GM23248 (cell line): ENCODE data around the gene ARSA. TPM values are rescaled to one million over a fixed set of nuclear protein-coding genes. Genes with fewer than 3 reads are reported as not detected.

Source experiments
- DNase-seq: peaks from one replicate; pipeline ENCODE4 v3.0.0-alpha.2; 2015
- H2AFZ ChIP-seq: fragments of 200-600 bp; sonication (generic); 2 replicates; pipeline ENCODE4 v1.6.1; 2016; ENCODE audit warnings: antibody characterized with exemption
- H3F3A ChIP-seq: fragments of 200-600 bp; sonication (generic); 2 replicates; pipeline ENCODE4 v1.6.1; 2016; ENCODE audit warnings: mild to moderate bottlenecking, antibody characterized with exemption, mixed run types; ENCODE audit not compliant: insufficient read depth
- H3K27ac ChIP-seq: fragments of 200-600 bp; sonication (generic); 2 replicates; pipeline ENCODE4 v1.5.1; 2016; ENCODE audit warnings: mild to moderate bottlenecking
- H3K27me3 ChIP-seq: fragments of 200-600 bp; sonication (generic); replicated peaks from 2 replicates; pipeline ENCODE4 v1.6.1; 2016; ENCODE audit warnings: mild to moderate bottlenecking; ENCODE audit not compliant: insufficient read depth
- H3K36me3 ChIP-seq: fragments of 200-600 bp; sonication (generic); 2 replicates; pipeline ENCODE4 v1.6.1; 2016; ENCODE audit warnings: low read depth, mild to moderate bottlenecking
- H3K4me1 ChIP-seq: fragments of 200-600 bp; sonication (generic); 2 replicates; pipeline ENCODE4 v1.6.1; 2016; ENCODE audit warnings: mild to moderate bottlenecking; ENCODE audit not compliant: insufficient read depth
- H3K4me2 ChIP-seq: fragments of 200-600 bp; sonication (generic); one replicate; pipeline ENCODE4 v1.6.1; 2016; ENCODE audit warnings: mild to moderate bottlenecking; ENCODE audit not compliant: unreplicated experiment
- H3K4me3 ChIP-seq: fragments of 200-600 bp; sonication (generic); 2 replicates; pipeline ENCODE4 v1.5.1; 2016; ENCODE audit warnings: mild to moderate bottlenecking
- H3K79me2 ChIP-seq: fragments of 200-600 bp; sonication (generic); 2 replicates; pipeline ENCODE4 v1.6.1; 2016; ENCODE audit warnings: mild to moderate bottlenecking; ENCODE audit not compliant: insufficient read depth
- H3K9ac ChIP-seq: fragments of 200-600 bp; sonication (generic); 2 replicates; pipeline ENCODE4 v1.6.1; 2016; ENCODE audit warnings: mild to moderate bottlenecking
- H3K9me2 ChIP-seq: fragments of 200-600 bp; sonication (generic); 2 replicates; pipeline ENCODE4 v1.6.1; 2016; ENCODE audit warnings: mixed run types, mild to moderate bottlenecking, moderate library complexity; ENCODE audit not compliant: insufficient read depth
- H3K9me3 ChIP-seq: fragments of 200-600 bp; sonication (generic); one replicate; pipeline ENCODE4 v1.6.1; 2017; ENCODE audit warnings: low read depth
- H4K20me1 ChIP-seq: fragments of 200-600 bp; sonication (generic); 2 replicates; pipeline ENCODE4 v1.6.0; 2016; ENCODE audit not compliant: insufficient read depth
- EZH2 ChIP-seq: fragments of 200-600 bp; sonication (generic); IDR thresholded peaks from 2 replicates; pipeline ENCODE4 v1.6.1; 2018; ENCODE audit warnings: antibody characterized with exemption, mild to moderate bottlenecking; ENCODE audit not compliant: insufficient read depth, poor library complexity, severe bottlenecking
- EZH2phosphoT487 ChIP-seq: fragments of 200-600 bp; sonication (generic); IDR thresholded peaks from 2 replicates; pipeline ENCODE4 v1.6.1; 2018; ENCODE audit warnings: antibody characterized with exemption, moderate library complexity, mild to moderate bottlenecking, low read depth; ENCODE audit not compliant: insufficient read depth
- WGBS, 2 experiments: methylation state at CpG; one replicate each; pipeline ENCODE4 v1.1.6; 2015 to 2017; ENCODE audit warnings: low lambda C conversion rate in 2 of 2, low coverage in 1 of 2; ENCODE audit errors: missing lambda C conversion rate in 2 of 2; 5-methylcytosine and 5-hydroxymethylcytosine counted together
- in situ Hi-C: fragments of 300-500 bp; cut with MboI; formaldehyde crosslinking; loops from 2 replicates; pipeline ENCODE4 v1.15.0; 2020
- polyA plus RNA-seq: library from polyadenylated mRNA; unstranded; fragments of >200 nt; fragmentation: Nextera tagmentation; extraction: Ambion mirVana; gene quantifications from 2 replicates; pipeline ENCODE4 v1.2.1, GENCODE V29; 2016
- total RNA-seq: library from RNA; depleted of rRNA; stranded (reverse); fragments of >200 nt; shearing (Covaris generic); gene quantifications from 2 replicates; pipeline ENCODE4 v1.2.3, GENCODE V29; 2014

ARSA gene
- total and polyA plus RNA-seq, 2 experiments from 2014 or later = 31.7 to 59.6 TPM

DNA sequence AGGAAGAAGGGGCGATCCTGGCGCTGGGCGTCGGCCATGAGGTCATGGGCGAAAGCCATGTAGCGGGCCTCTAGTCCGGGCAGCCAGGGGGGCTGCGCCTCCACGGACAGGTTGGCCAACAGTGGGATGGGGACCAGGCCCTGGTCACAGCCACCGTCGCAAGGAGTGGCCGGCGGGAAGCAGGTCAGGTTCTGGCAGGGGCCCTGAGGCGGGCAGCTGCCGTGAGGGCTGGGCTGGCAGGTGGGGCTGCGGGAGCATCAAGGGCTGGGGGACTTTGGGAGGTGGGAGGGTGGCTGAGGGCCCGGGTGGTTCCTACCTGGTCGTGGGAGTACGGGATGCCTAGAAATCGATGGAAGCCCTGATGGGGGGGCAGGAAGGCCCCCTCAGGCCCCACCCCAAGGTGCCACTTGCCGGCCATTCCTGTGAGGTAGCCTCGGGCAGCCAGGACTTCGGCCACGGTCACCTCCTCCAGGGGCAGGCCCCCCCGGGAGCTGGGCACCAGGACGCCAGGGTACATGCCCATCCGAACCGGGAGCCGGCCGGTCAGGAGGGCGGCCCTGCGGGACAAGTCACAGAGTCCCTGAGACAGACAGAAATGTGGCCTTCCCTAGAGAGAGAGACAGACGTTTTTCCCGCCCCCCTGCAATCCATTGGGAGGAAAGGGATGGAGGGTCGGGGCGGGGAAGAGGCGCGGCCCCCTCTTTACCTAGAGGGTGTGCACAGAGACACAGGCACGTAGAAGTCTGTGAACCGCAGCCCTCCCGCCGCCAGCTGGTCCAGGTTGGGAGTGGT, 906 bp downstream of the ARSA start:
- Histone ChIP-seq H3K4me2 (peak overlapping the region; percentile 80), H3K4me1 (peaks cover 3% of the 10 kb centered on the region), H3K9me3 (no peaks in the 10 kb centered on the region), H3K27ac (no peak overlapping the region), H3K9me2 (no peaks in the 10 kb centered on the region), H3K27me3 (no peaks in the 10 kb centered on the region), H3K36me3 (no peaks in the 10 kb centered on the region), H3K4me3 (peak overlapping the region; percentile 75), H4K20me1 (no peaks in the 10 kb centered on the region), H3K79me2 (no peaks in the 10 kb centered on the region), H2AFZ (peak overlapping the region; percentile 73), H3K9ac (peak overlapping the region; percentile 70), H3F3A (peaks cover 2% of the 10 kb centered on the region; the same call in 1 of the 2 replicates)
- in situ Hi-C loops = no loop called here
- TF ChIP-seq EZH2phosphoT487 (no peak), EZH2 (no peak)
- 64 to 71% methylated on average over 31 to 42 of the region's 42 CpGs for WGBS, 2 experiments
- DNase-seq = no peak

DNA sequence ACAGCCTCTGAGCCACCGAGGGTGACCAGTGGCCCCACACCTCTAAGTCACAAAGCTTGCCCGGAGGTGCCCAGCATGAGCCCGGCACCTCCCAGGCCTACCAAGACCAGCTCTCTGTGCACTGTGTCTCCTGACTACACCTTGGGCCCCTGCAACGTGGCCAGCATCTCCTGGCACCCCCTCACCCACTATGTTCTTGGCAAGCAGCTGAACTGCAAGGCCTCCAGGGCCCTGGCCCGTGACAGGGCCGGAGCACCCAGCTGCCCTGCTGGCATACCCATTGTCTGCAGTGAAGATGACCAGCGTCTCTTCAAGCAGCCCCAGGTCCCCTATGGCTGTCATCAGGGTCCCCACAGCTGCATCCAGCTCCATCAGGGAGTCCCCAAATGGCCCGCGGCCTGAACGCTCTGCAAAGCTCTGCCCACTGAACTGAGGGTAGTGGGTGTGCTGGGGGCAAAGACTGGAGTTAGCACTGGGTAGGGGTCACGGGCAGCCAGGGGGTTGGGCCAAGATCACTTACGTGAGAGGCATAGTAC, 1.6 kb downstream of the ARSA start:
- no peaks in the 10 kb centered on the region for H3K27me3 ChIP-seq
- no peaks in the 10 kb centered on the region for H3K9me3 ChIP-seq
- H3F3A ChIP-seq = peaks cover 7% of the 10 kb centered on the region; the same call in 1 of the 2 replicates
- no peak overlapping the region for H3K27ac ChIP-seq
- TF ChIP-seq EZH2 (no peak), EZH2phosphoT487 (no peak)
- H3K4me2 ChIP-seq = no peak overlapping the region
- H3K4me3 ChIP-seq = no peak overlapping the region
- no peaks in the 10 kb centered on the region for H3K9me2 ChIP-seq
- H3K79me2 ChIP-seq = no peaks in the 10 kb centered on the region
- no peak overlapping the region for H2AFZ ChIP-seq
- H3K4me1 ChIP-seq = peaks cover 8% of the 10 kb centered on the region
- H3K9ac ChIP-seq = no peak overlapping the region
- no peaks in the 10 kb centered on the region for H3K36me3 ChIP-seq
- 92 to 94% methylated on average over 12 of the region's 12 CpGs for WGBS, 2 experiments
- H4K20me1 ChIP-seq = no peaks in the 10 kb centered on the region
- in situ Hi-C loops = no loop called here
- DNase-seq = no peak

GRCh38 chr22:50625568-50626313, 2.2 kb downstream of the ARSA start:
- in situ Hi-C loops = no loop called here
- no peak for TF ChIP-seq EZH2
- TF ChIP-seq EZH2phosphoT487 = no peak
- Histone ChIP-seq H3K36me3 (no peaks in the 10 kb centered on the region), H2AFZ (no peak overlapping the region), H3K27me3 (no peaks in the 10 kb centered on the region), H3K4me1 (peaks cover 8% of the 10 kb centered on the region), H3K9me2 (no peaks in the 10 kb centered on the region), H4K20me1 (no peaks in the 10 kb centered on the region), H3K9me3 (no peaks in the 10 kb centered on the region), H3K79me2 (no peaks in the 10 kb centered on the region), H3K4me2 (no peak overlapping the region), H3K4me3 (no peak overlapping the region), H3K9ac (no peak overlapping the region), H3K27ac (no peak overlapping the region), H3F3A (peaks cover 7% of the 10 kb centered on the region; the same call in 1 of the 2 replicates)
- 92 to 98% methylated on average over 16 to 27 of the region's 27 CpGs for WGBS, 2 experiments
- DNase-seq = no peak

- no peaks in the 10 kb centered on the region for H3K79me2 ChIP-seq
- H3K9ac ChIP-seq = no peak overlapping the region
Measured at GRCh38 chr22:50625131-50625567, 2.8 kb downstream of the ARSA start.

More at GRCh38 chr22:50625131-50625567, 2.8 kb downstream of the ARSA start:
- no peak for TF ChIP-seq EZH2phosphoT487
- no peak for TF ChIP-seq EZH2
- in situ Hi-C loops = no loop called here
- no peak for DNase-seq
- Histone ChIP-seq H3K4me2 (no peak overlapping the region), H3K4me1 (peaks cover 8% of the 10 kb centered on the region), H4K20me1 (no peaks in the 10 kb centered on the region), H2AFZ (no peak overlapping the region), H3K27me3 (no peaks in the 10 kb centered on the region), H3F3A (peaks cover 7% of the 10 kb centered on the region; the same call in 1 of the 2 replicates), H3K9me2 (no peaks in the 10 kb centered on the region), H3K36me3 (no peaks in the 10 kb centered on the region), H3K27ac (no peak overlapping the region), H3K4me3 (no peak overlapping the region), H3K9me3 (no peaks in the 10 kb centered on the region)
- WGBS, 2 experiments = 82 to 89% methylated on average over 14 of the region's 14 CpGs
